Right renal pelvis (tissue), 4 donors: ENCODE data around the gene KIAA0040. TPM values are rescaled to one million over a fixed set of nuclear protein-coding genes. Genes with fewer than 3 reads are reported as not detected.

Experiments
- DNase-seq, 4 donors: peaks; one replicate each; pipeline ENCODE4 v3.0.0-alpha.2; 2013; ENCODE audit warnings: low read depth in 4 of 4, low spot score in 3 of 4, missing footprints in 1 of 4
- polyA plus RNA-seq, 4 donors: library from polyadenylated mRNA; unstranded; fragments of 120-200 nt; gene quantifications; one replicate each; pipeline ENCODE4 v1.2.1, GENCODE V29; 2013; ENCODE audit not compliant: insufficient read length in 4 of 4

Gene KIAA0040
- polyA plus RNA-seq = 10 to 100 TPM; 14.1 to 19.4 (median 16.7) TPM

- DNase-seq = peak in 2 of 4 donors; percentile 36 to 51
Measured at GRCh38 chr1:175192630-175193526, at the start of gene KIAA0040. KIAA0040 (minus strand) TSS chr1:175192776; CDS start chr1:175161013, 31,763 bp downstream.

GRCh38 chr1:175237389-175237788 lies 44.8 kb upstream of the KIAA0040 start:
- DNase-seq = no peak

GRCh38 chr1:175234639-175235038 lies 42.1 kb upstream of the KIAA0040 start:
- no peak for DNase-seq

- no peak for DNase-seq
Measured at GRCh38 chr1:175232335-175232734, 39.8 kb upstream of the KIAA0040 start.

- DNase-seq = no peak
Measured at GRCh38 chr1:175225805-175226129, 33.2 kb upstream of the KIAA0040 start.

GRCh38 chr1:175222296-175222938 lies 29.8 kb upstream of the KIAA0040 start:
- DNase-seq = no peak

GRCh38 chr1:175221557-175222175 lies 29.1 kb upstream of the KIAA0040 start:
- peak in 1 of 4 donors; percentile 12 for DNase-seq

GRCh38 chr1:175220853-175221556 lies 28.4 kb upstream of the KIAA0040 start:
- no peak for DNase-seq

- no peak for DNase-seq
Measured at GRCh38 chr1:175219774-175220173, 27.2 kb upstream of the KIAA0040 start.

- no peak for DNase-seq
Measured at GRCh38 chr1:175218786-175219434, 26.3 kb upstream of the KIAA0040 start.

- DNase-seq = no peak
Measured at GRCh38 chr1:175217721-175218531, 25.4 kb upstream of the KIAA0040 start.

- no peak for DNase-seq
Measured at GRCh38 chr1:175216444-175216843, 23.9 kb upstream of the KIAA0040 start.

- DNase-seq = no peak
Measured at GRCh38 chr1:175211656-175212055, 19.1 kb upstream of the KIAA0040 start.

- no peak for DNase-seq
Measured at GRCh38 chr1:175210744-175211143, 18.2 kb upstream of the KIAA0040 start.

- DNase-seq = no peak
Measured at GRCh38 chr1:175209493-175209921, 16.9 kb upstream of the KIAA0040 start.

GRCh38 chr1:175208773-175209492 lies 16.4 kb upstream of the KIAA0040 start:
- DNase-seq = no peak

- DNase-seq = no peak
Measured at GRCh38 chr1:175207971-175208370, 15.4 kb upstream of the KIAA0040 start.

GRCh38 chr1:175206687-175207086 lies 14.1 kb upstream of the KIAA0040 start:
- no peak for DNase-seq

GRCh38 chr1:175204330-175204729 lies 11.8 kb upstream of the KIAA0040 start:
- no peak for DNase-seq
